Measurements from ENCODE around the gene SPATA13. TPM values are rescaled to one million over a fixed set of nuclear protein-coding genes. Genes with fewer than 3 reads are reported as not detected.

SPATA13 gene
- total RNA-seq, 2 donors from 2014 or later, result 19.4 to 24.8 TPM

DNA sequence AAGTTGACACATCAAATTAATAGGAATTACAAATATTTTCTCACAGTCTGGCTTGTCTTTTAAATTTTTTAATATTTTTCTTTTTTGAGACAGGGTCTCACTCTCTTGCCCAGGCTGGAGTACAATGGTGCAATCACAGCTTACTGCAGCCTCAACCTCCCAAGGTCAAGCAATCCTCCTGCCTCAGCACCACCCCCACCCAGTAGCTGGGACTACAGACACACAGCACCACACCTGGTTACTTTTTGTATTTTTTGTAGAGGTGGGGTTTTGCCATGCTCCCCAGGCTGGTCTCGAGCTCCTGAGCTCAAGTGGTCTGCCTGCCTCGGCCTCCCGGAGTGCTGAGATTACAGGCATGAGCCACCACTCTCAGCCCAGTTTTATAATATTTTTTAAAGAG lies 72.0 kb downstream of the SPATA13 start:
- no peak overlapping the region for H3K4me3 ChIP-seq (ENCODE audit: low read length)
- Mint-ChIP-seq H3K4me3 (no peak overlapping the region), H3K27me3 (ENCODE audit: insufficient read depth) (no peaks in the 10 kb centered on the region), H3K4me1 (peaks cover 14% of the 10 kb centered on the region), H3K27ac (no peak overlapping the region), H3K36me3 (ENCODE audit: low read depth) (no peaks in the 10 kb centered on the region), H3K9me3 (no peaks in the 10 kb centered on the region)
- no peak for DNase-seq
- H3K9ac ChIP-seq (ENCODE audit: extremely low read depth, low read length, poor library complexity, severe bottlenecking), result no peak overlapping the region
- WGBS, 2 experiments (ENCODE audit: insufficient coverage in 1 of 2, insufficient read length in 1 of 2), result 86% methylated on average over 3 of the region's 3 CpGs; no CpG with 5 or more reads in 1 of the 2 experiments
- peaks cover 4% of the 10 kb centered on the region for H3K4me1 ChIP-seq (ENCODE audit: control insufficient read depth, insufficient read depth, low read length)
- TF ChIP-seq CTCF (conservative IDR thresholded peaks at IDR 0.05), result peak; percentile 57
- no peaks in the 10 kb centered on the region for H3K27me3 ChIP-seq (ENCODE audit: control insufficient read depth, insufficient read depth, low read length, poor library complexity, severe bottlenecking)
- no peaks in the 10 kb centered on the region for H3K9me3 ChIP-seq (ENCODE audit: control insufficient read depth, low read length)
- no peaks in the 10 kb centered on the region for H3K36me3 ChIP-seq (ENCODE audit: control insufficient read depth, insufficient read depth, low read length)
- no peak overlapping the region for H3K27ac ChIP-seq (ENCODE audit: low read depth, low read length)

GRCh38 chr13:24233351-24233901 lies 72.9 kb downstream of the SPATA13 start:
- 30 to 44% methylated on average over 4 of the region's 4 CpGs for WGBS, 2 experiments (ENCODE audit: insufficient coverage in 1 of 2, insufficient read length in 1 of 2)
- no peak for TF ChIP-seq CTCF (conservative IDR thresholded peaks at IDR 0.05)
- H3K27ac Mint-ChIP-seq, result no peak overlapping the region
- Histone ChIP-seq H3K4me1 (ENCODE audit: control insufficient read depth, insufficient read depth, low read length) (peaks cover 4% of the 10 kb centered on the region), H3K9ac (ENCODE audit: extremely low read depth, low read length, poor library complexity, severe bottlenecking) (no peak overlapping the region), H3K27ac (ENCODE audit: low read depth, low read length) (no peak overlapping the region), H3K4me3 (ENCODE audit: low read length) (no peak overlapping the region), H3K9me3 (ENCODE audit: control insufficient read depth, low read length) (no peaks in the 10 kb centered on the region), H3K36me3 (ENCODE audit: control insufficient read depth, insufficient read depth, low read length) (no peaks in the 10 kb centered on the region), H3K27me3 (ENCODE audit: control insufficient read depth, insufficient read depth, low read length, poor library complexity, severe bottlenecking) (no peaks in the 10 kb centered on the region)
- peaks cover 15% of the 10 kb centered on the region for H3K4me1 Mint-ChIP-seq
- peak; percentile 71 for DNase-seq
- H3K9me3 Mint-ChIP-seq, result no peaks in the 10 kb centered on the region
- H3K4me3 Mint-ChIP-seq, result no peak overlapping the region
- no peaks in the 10 kb centered on the region for H3K27me3 Mint-ChIP-seq (ENCODE audit: insufficient read depth)
- no peaks in the 10 kb centered on the region for H3K36me3 Mint-ChIP-seq (ENCODE audit: low read depth)

- no peak for TF ChIP-seq CTCF (conservative IDR thresholded peaks at IDR 0.05)
- H3K4me3 Mint-ChIP-seq, result no peak overlapping the region
Measured at GRCh38 chr13:24234200-24234915, 73.8 kb downstream of the SPATA13 start.

More at GRCh38 chr13:24234200-24234915, 73.8 kb downstream of the SPATA13 start:
- Histone ChIP-seq H3K36me3 (ENCODE audit: control insufficient read depth, insufficient read depth, low read length) (no peaks in the 10 kb centered on the region), H3K4me1 (ENCODE audit: control insufficient read depth, insufficient read depth, low read length) (peaks cover 4% of the 10 kb centered on the region), H3K4me3 (ENCODE audit: low read length) (no peak overlapping the region), H3K9ac (ENCODE audit: extremely low read depth, low read length, poor library complexity, severe bottlenecking) (no peak overlapping the region), H3K27me3 (ENCODE audit: control insufficient read depth, insufficient read depth, low read length, poor library complexity, severe bottlenecking) (no peaks in the 10 kb centered on the region), H3K9me3 (ENCODE audit: control insufficient read depth, low read length) (no peaks in the 10 kb centered on the region), H3K27ac (ENCODE audit: low read depth, low read length) (no peak overlapping the region)
- WGBS, 2 experiments (ENCODE audit: insufficient coverage in 1 of 2, insufficient read length in 1 of 2), result 98% methylated on average over 4 of the region's 5 CpGs; no CpG with 5 or more reads in 1 of the 2 experiments
- no peaks in the 10 kb centered on the region for H3K36me3 Mint-ChIP-seq (ENCODE audit: low read depth)
- H3K27me3 Mint-ChIP-seq (ENCODE audit: insufficient read depth), result no peaks in the 10 kb centered on the region
- no peaks in the 10 kb centered on the region for H3K9me3 Mint-ChIP-seq
- H3K4me1 Mint-ChIP-seq, result peaks cover 15% of the 10 kb centered on the region
- DNase-seq, result no peak
- H3K27ac Mint-ChIP-seq, result no peak overlapping the region

Measured in endodermal cell (in vitro differentiated cells).